ENCODE measurements around the gene DENND1A.

The DENND1A gene

DNA sequence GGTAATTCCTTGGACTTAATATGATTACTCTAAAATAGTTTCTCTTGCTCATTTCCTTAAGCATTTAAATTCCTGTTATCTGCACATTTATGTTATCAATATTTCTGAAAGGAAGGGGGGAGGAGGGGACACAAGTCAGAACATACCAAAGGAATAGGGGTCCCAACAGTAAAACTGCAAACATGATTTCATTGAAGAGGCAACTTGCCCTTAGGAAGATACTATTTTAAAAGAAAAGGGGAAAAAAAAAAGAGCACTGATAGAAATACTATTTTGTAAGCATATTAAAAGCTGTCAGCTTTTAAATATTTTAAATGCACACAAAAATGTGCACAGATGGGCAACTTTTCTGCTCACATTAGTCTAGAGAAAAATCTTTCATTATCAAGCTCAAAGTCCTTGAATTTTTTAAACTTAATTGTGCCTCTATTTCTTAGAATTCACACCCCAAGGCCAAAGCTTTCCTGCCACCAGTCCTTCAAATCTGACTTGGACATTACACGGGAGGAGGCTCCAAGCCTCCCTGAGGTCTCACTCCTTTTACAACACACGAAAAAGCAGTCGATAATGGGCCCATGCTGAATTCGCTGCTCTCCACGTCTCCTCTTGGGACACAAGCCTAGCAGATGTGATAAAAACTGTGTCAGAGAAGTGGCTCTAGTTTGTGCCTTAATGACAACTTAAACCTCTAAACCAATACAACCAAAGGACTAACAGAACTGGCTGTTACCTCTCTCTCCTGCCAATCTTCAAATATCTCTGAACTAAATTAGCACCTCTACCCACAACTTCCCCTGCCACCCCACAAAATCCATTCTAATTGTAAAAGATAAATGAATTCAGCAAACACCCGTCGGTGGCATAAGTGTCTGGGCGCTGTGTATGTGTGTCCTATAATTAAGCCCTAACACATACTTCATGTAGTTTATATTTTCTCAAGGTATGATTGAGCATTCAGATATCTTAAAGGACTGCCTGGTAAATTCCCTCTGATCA lies 154.3 kb downstream of the DENND1A start:
- no peak for DNase-seq (ENCODE audit: low read depth in 2 of 3, low spot score in 2 of 3)

DNA sequence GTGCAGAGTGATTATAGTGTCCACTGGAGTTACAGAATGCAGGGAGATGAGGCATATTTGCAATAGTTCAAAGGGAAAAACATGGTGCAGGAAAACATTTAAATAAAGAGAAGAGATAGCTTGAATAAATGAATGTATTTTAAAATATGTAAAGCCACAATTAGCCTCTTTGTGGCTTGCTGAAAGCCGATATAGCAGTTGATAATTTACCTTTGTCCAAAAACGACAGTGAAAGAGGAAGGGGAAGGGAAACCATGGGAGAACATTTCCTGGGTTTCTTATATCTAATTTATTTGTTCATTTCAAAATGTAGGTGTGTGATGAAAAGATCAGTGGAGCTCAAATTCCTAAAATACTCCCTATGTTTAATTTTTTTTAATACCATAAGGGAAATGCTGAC lies 156.1 kb downstream of the DENND1A start:
- DNase-seq (ENCODE audit: low read depth in 2 of 3, low spot score in 2 of 3), result no peak

DNA sequence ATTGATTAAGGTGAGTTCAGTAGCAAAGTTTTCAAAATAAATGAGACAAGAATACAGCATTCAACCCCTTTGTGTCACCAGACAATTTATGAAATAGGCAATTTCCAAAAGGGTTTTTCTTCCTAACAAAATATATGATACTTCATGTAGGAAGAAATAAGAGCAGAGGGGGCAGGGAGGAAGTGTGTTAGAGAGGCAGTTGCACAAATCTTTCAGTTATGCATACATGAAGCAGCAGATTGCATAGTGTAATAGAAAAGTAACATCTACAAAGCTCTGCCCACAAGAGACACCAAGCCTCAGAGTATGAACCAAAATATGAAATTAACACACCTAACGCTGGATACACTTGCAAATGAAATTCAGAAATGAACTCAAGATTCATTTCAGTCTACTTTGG lies 157.0 kb downstream of the DENND1A start:
- no peak for DNase-seq (ENCODE audit: low read depth in 2 of 3, low spot score in 2 of 3)

DNA sequence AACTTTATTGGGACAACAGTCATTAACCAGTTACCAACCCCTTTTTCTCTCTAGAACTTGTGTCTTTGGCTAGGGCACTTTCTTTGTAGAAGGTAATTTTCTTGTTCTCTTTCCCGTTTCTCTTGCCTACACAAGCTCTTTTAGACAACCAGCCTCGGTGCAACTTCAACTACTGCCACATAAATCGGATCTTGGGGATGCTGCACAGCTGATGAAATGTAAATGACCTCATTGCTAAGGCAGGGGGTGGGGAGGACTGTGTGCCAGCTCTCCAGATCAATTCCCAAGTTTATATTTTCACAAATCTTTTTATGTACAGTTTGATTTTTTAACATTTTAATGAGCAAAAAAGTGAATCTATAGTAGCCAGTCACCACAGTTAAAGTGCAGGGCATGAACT lies 157.6 kb downstream of the DENND1A start:
- DNase-seq (ENCODE audit: low read depth in 2 of 3, low spot score in 2 of 3), result no peak

DNA sequence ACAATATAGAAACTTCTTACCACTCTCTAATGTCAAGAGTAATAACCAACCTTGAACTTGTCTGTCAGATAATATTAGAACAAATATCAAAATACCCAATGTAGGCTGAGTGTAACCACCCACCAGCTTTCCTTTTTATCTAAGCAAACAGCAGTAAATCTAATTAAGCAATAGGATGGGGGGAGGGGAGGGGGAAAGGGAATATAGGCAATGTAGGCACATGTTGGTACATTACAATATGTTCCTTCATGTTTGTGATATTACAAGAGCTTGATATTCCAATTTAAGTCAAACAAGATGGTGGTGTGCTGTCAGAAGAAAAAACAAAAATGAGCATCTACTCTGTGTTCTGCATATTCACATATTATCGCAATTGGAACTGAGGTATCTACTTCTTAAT lies 158.2 kb downstream of the DENND1A start:
- no peak for DNase-seq (ENCODE audit: low read depth in 2 of 3, low spot score in 2 of 3)

DNA sequence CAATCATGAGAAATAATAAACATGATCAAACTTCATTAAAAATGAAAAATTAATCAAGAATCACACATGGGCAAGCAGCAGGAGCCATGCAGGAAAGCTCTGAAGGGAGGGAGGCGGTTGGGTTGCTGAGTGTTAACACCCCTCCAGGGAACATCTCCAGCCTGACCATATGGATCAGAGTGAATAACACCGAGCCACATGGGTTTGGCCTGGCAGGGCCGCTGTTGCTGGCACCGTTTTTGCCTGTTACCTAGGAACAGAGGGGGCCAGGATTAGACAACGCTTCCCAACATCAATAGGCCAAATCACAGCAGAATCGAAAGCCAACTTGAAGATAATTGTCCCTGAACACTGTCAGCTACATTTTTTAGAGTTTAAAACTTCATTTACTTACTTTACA lies 160.2 kb downstream of the DENND1A start:
- DNase-seq (ENCODE audit: low read depth in 2 of 3, low spot score in 2 of 3), result no peak

DNA sequence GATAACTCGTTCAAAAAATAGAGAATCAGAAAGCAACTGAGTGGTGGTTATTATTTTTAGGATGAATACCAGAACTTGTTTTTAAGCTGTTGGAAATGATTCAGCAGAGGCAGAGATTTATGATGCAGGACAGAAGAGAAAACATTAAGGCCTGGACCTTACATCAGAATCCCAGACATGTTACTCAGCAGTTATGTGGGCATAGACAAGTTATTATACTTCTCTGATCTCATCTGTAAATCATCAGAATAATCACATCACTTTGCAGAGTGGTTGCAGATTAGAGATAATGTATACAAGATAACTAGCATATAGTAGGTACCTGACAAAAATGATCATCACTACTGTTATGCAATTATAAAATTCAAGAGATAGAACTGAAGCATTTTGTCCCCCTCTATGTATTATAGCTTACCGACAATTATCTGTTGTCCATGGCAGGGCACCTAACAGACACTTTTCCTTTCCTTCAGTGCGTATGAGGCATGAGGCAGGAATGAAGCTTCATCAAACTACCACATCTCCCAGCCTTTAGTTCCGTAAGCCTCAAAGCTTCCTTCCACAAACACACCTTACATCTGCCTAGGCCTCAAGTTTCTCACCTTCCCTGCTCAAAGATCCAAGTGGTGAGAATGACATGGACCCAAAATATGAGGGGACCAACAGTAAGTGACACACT lies 165.9 kb downstream of the DENND1A start:
- no peak for DNase-seq (ENCODE audit: low read depth in 2 of 3, low spot score in 2 of 3)

DNA sequence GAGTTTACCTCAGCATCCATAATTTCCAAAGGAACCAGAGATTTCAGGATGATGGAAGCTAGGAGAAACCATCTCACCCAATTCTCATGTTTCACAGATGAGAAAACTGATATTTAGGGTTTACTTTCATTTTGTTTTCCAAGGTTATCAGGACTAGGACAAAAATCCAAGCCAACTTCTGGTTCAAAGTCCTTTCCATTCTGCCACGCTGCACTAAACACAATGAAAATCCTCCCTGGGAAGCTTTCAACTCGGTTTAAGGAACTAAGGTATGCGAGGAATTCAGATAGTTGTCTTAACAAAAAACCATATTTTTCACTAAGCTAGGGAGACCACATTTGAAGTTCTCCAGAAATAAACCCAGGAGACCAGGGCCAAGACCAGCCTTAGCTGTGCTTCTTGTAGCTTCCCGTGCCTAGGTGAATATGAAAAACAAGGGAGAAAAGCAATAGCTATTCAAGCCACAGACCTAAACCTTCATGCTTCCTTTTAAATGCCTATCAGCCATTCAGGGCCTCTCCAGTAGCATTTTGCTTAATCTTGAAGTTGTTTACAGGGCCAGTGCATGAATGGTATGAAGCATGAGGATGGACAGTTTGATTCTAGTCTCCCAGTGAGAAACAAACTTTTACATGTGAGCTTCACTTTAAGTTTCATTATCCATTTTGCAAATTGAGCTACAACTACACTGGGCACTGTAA lies 167.9 kb downstream of the DENND1A start:
- no peak for DNase-seq (ENCODE audit: low read depth in 2 of 3, low spot score in 2 of 3)

DNA sequence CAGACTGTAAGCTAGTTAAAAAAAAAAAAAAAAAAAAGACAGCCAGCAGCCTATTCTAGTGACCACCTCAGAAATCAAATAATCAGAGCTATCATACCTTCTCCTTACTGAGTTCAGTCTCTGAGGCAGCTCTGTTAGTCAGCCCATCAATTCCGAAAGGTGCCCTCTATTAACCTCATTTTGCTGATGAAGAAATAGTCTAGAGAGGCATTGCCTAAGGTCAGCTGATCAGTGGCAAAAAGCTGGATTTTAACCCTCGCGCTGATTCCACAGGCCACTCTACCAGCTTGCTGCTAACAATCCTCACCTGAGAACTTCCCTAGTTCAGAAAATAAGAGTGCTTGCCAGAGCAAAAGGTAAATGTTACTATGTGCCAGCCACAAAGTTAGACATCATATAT lies 172.0 kb downstream of the DENND1A start:
- no peak for DNase-seq (ENCODE audit: low read depth in 2 of 3, low spot score in 2 of 3)

DNA sequence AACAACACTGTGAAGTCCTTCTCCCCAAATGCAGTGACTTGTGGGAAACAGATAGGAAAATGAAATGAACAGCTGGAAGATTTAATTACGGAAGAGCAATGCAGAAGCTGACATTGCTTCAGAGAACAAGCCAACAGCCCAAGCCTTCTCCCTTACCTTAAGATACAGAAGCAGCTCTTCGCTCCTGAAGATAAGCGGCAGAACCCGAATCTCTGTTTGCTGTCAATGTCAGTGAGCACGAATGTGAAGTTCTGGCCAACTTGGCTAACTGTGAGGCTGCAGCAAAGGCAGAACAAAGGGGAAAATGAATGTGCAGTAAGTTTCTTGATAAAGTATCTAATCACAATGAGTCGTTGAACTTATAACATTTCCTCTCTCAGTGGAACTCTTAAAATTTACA lies 172.4 kb downstream of the DENND1A start:
- DNase-seq (ENCODE audit: low read depth in 2 of 3, low spot score in 2 of 3), result no peak

DNA sequence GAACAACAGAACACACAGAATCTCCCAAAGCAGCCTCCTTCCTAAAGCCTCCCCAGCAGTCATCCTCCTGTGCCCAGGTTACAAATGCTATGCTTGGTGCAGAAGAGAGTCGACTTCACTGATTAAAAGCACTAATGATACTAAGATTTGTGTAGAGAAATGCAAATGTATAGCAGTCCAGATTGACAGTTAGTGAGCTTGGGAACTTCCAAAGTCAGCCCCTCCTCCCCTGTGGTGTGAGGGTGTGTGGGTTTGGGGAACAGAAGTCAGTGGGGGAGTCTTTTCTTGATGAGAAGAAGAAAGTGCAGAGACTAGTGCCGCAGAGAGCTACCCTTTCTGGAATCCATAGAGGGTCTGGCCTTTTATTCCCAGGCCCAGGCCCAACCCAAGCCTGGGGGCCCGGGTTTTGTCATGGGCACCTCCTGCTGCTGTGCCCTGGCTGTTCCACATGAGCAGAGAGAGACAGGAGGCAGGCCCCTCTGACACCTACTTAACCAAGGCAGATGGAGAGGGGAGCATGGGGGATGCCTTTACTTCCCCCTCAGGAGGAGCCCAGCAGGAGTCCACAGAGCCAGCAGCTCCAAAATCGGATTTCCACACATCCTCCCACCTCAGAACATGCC lies 173.3 kb downstream of the DENND1A start:
- DNase-seq (ENCODE audit: low read depth in 2 of 3, low spot score in 2 of 3), result no peak

DNA sequence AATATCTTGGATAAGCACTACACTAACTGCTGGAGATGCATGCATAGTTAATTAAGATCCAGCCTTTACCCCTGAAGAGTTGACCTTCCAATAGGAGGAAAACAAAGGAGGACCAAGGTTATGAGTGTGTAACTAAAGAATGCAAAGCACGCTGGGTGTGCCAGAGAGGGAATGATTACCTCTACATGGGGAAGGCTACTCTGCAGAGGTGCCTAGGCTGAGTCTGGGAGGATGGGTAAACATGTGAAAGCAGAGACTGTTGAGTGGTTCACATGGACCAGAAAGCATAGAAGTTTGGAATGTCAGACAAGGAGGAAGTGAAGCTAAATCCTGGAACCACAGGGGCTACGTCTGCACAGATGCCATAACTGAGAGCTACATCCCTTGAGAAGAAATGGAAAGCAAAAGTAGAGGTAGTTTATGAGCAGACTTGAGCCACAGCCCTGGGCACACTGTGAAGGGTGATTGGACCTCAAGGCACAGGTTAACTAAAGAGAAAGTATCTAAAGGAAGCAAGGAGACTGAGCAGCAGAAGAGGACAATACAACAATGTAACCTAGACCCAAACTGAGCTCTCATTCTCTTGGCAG lies 176.2 kb downstream of the DENND1A start:
- DNase-seq (ENCODE audit: low read depth in 2 of 3, low spot score in 2 of 3), result no peak

DNA sequence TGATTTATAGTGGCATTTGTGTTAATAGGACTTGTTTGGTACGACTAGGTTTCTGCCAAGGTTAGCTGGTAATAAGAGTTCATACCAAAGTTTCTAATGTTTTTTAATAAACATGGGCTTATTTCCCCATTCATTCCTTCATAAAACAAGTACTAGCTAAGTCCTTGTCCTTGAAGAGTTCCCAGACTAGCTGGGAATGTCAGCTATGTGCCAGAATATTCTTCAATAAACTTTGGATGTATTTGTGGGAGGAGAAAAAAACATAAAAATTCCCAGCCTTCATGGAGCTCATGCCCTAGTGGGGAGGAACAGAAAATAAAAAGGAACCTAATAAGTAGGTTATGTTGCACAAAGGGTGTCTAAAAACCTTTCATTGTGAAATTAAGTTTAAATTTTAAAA lies 176.9 kb downstream of the DENND1A start:
- no peak for DNase-seq (ENCODE audit: low read depth in 2 of 3, low spot score in 2 of 3)

DNA sequence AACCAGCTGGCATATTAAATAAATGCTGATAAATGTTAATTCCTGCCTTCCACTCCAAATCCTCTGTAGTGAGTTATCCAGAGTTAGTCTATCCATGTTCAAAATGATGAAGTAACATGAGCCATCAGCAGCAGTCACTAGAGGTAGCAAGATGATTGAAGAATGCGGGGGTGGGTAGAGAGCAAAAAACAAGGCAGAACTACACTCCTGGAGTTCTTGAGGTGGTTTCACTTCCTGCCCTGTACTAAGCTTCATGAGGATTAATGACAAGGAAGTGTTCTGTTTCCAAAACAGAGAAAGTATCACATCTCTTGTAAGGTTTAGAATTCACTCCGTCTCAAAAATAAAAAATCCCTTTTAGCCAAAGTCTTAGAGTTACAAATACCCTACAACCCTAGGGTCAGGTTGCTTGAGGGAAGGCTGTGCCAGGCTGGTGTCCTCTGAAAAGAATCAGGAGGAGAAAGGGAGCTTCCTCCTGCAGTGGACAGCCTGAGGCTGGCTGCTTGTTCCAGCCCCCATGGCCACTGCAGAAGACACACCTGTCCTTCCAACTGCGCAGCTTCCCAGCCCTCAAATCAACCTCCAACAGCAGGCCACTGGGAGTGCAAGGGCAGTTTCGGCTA lies 180.2 kb downstream of the DENND1A start:
- no peak for DNase-seq (ENCODE audit: low read depth in 2 of 3, low spot score in 2 of 3)

DNA sequence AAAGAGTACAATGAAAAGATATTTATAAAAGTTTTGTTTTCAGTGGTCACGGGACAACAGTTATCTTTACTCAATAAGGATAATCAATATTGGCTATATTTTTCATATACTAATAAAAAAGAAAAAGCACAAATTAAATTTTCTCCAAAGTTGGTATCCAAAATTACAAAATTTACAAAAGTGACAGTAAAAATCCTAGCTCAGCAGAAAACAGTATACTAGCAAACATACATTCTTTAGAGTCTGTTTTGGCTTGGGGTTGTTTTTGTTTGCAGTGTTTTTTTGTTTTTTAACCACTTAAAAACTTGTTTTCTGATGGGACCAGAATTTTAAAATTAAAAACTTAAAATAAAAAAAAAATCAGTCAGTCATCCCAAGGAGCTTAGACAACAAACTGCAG lies 183.2 kb downstream of the DENND1A start:
- no peak for DNase-seq (ENCODE audit: low read depth in 2 of 3, low spot score in 2 of 3)

DNA sequence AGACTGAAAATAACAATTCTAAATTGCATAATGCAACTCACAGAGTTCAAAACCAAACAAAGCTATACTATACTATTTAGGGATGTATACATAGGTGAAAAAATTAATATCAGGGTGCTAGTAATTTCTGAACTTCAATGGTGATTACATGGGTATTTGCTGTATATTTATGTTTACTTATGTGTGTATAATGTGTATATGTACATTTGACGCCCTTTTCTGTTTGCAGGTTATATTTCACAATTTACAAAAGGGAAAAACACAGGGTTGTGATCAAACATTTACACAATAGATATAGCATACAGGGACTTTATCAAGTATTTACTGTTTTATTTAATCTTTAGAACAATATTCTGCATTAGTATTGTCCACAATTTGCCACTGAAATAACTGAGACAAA lies 184.0 kb downstream of the DENND1A start:
- no peak for DNase-seq (ENCODE audit: low read depth in 2 of 3, low spot score in 2 of 3)

DNA sequence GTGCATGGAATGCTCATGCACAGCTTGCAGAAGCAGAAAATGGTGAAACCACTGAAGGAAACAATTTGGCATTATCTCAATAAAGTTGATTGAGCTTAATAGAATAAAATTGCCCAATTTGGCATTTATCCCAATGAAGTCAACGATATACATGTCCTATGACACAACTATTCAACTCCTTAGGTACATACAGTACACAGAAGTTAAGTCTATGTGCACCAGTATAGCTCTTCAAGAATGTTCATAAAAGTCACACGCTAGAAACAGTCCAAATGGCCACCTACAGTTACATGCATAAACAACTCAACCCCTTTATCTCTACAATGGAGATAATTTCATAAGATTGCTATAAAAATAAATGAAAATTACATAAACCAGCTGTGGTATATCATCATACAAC lies 184.5 kb downstream of the DENND1A start:
- no peak for DNase-seq (ENCODE audit: low read depth in 2 of 3, low spot score in 2 of 3)

DNA sequence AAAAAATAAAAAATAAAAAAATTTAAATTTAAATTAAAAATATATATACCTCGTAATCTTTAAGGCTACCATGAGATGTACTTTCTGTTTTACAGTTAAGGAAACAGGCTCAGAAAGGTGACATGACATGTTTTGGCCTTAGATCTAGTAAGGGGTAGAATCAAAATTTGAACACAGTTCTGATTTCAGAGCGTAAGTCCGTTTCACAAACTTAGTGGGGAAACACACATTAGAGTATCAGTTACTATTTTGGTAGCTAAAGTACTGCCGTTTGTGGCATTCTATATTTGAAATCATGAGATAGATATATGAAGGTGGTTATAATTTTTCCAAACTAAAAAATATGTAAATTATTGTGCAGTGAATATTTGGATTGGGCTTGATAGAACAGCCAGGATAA lies 186.2 kb downstream of the DENND1A start:
- no peak for DNase-seq (ENCODE audit: low read depth in 2 of 3, low spot score in 2 of 3)

DNA sequence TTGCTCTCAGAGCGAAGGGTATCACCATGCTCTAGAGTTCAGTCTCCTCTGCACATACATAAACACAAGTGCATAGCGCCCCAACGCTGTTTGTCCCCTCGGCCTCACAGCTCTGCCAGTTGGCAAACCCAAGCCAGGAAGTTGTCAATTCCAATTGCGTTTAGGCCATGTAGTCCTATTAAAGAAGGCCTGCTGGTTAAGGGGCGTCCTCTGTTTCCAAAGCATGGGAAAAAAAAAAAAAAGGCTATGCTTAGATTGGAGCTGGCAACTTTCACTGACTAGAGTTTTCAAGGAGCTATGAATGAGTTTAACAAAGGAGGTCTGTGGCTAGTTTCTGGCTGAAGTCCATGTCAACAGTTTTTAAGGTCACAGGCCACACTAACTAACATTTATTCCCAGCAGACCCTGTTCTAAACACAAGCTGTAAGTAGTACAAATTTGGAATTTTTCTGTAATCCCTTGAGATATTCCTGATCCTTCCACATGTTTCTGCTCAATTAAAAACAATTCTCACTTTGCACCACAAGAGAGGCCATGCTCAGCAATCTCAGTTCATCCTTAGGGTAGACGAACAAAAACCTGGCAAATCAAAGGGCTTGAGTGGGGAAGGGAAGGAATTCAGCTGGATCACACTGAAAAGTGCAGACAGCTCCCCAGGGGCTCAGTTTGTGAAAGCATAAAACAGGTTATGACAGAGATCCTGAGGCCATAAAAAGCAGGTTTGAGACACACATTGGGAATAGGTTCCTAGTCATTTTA lies 187.7 kb downstream of the DENND1A start:
- DNase-seq (ENCODE audit: low read depth in 2 of 3, low spot score in 2 of 3), result no peak

DNA sequence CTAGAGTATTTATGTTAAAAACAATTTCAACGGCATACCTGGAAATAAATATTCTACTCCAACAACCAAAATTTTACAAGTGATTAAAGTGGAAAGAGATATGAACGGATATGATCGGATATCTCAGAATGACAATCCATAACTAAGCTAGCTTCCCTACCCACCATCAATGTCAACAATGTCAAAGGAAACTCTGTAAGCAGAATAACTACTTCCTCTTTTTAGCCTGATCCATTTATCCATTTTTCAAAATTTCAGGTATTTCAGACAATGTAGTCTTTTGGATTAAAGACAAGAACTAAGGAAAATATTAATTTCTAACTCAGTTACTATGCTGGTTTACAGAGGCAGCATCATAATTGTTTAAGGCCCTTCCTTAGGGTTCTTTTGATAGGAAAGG lies 188.7 kb downstream of the DENND1A start:
- DNase-seq (ENCODE audit: low read depth in 2 of 3, low spot score in 2 of 3), result no peak
